Astrocyte (in vitro differentiated cells and primary cell): ENCODE measurements around the gene ADGRA3.

Experiments used
- CTCF ChIP-seq: IDR thresholded peaks from 2 replicates; pipeline ENCODE4 v1.5.1; 2011; ENCODE audit warnings: low read depth, mild to moderate bottlenecking, inconsistent platforms, low read length, moderate library complexity; ENCODE audit not compliant: insufficient read depth
- EZH2 ChIP-seq: IDR thresholded peaks from 2 replicates; pipeline ENCODE4 v1.6.1; 2012; ENCODE audit warnings: mild to moderate bottlenecking, low read length, inconsistent platforms; ENCODE audit not compliant: insufficient read depth

GRCh38 chr4:22498866-22499265 is 17.0 kb downstream of the ADGRA3 start:
- TF ChIP-seq CTCF (no peak), EZH2 (no peak)
